Breast epithelium (tissue), 3 donors: ENCODE measurements around the gene RAX.

Source experiments
- CTCF ChIP-seq, 3 donors: fragments of 450-650 bp; IDR thresholded peaks; one replicate each; pipeline ENCODE4 v1.5.1; 2016 to 2017; ENCODE audit warnings: antibody characterized with exemption in 3 of 3, mild to moderate bottlenecking in 3 of 3, moderate library complexity in 3 of 3
- POLR2A ChIP-seq: fragments of 450-650 bp; IDR thresholded peaks from one replicate; pipeline ENCODE4 v1.6.1; 2016; ENCODE audit warnings: antibody characterized with exemption, mild to moderate bottlenecking, moderate library complexity

DNA sequence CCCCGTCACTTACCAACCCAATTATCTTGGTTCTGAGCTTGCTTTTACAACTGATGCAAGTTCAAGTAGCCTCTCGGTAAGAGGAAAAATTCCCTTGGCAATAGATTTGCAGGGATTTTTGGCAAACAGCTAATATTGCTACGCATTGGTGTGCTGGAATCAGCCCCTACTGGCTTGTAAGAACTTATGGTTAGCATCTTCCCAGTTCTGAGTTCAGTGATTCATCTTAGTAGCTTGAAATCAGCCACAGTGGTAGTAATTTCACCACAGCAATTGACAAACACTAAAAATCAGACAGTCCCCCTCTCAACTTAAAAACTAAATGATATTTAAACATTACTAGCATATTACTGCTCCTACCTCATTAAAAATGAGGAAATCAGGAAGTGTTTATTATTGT, 5.9 kb upstream of the RAX start:
- TF ChIP-seq CTCF (IDR thresholded peaks at IDR 0.05) (no peak), POLR2A (no peak)
